Right lobe of liver (tissue), 6 donors: ENCODE measurements around the gene KRTAP8-1. TPM values are rescaled to one million over a fixed set of nuclear protein-coding genes. Genes with fewer than 3 reads are reported as not detected.
A peak's percentile ranks its signal among the peaks of the same experiment; 100 is the strongest.

ENCODE experiments used
- ATAC-seq, 4 donors: fragments of 200-7000 bp; cut with Tn5 transposase; one replicate each; pipeline ENCODE4 v1.9.1; 2020; ENCODE audit warnings: mild to moderate bottlenecking in 4 of 4, moderate library complexity in 4 of 4
- DNase-seq, 3 donors: peaks; one replicate each; pipeline ENCODE4 v3.0.0-alpha.2; 2020
- H3K27ac ChIP-seq, 3 donors: fragments of 200-600 bp; one replicate each; pipeline ENCODE4 v1.8.0; 2022
- H3K27me3 ChIP-seq, 2 donors: fragments of 200-600 bp; one replicate each; pipeline ENCODE4 v1.8.0; 2022
- H3K36me3 ChIP-seq, 4 donors: fragments of 200-600 bp; sonication (generic) in 1 of 4; one replicate each; pipeline versions ENCODE4 v1.5.1 to v1.8.0; 2017 to 2022; ENCODE audit warnings: control low read depth in 1 of 4
- H3K4me1 ChIP-seq, 4 donors: fragments of 200-600 bp; sonication (generic) in 1 of 4; one replicate each; pipeline versions ENCODE4 v1.5.1 to v1.8.0; 2017 to 2022; ENCODE audit warnings: control low read depth in 1 of 4
- H3K4me3 ChIP-seq, 3 donors: fragments of 200-600 bp; one replicate each; pipeline ENCODE4 v1.8.0; 2022
- H3K9me3 ChIP-seq, 4 donors: fragments of 200-600 bp; sonication (generic) in 1 of 4; one replicate each; pipeline versions ENCODE4 v1.5.1 to v1.8.0; 2017 to 2022; ENCODE audit warnings: control low read depth in 1 of 4
- CTCF ChIP-seq, 4 donors: fragments of 200-600 bp in 3 of 4; fragments of 450-650 bp in 1 of 4; IDR thresholded peaks; one replicate each; pipeline versions ENCODE4 v1.5.1 to v1.8.0; 2016 to 2022; ENCODE audit warnings: antibody characterized with exemption in 4 of 4, mild to moderate bottlenecking in 2 of 4
- POLR2A ChIP-seq: fragments of 450-650 bp; IDR thresholded peaks from one replicate; pipeline ENCODE4 v1.6.1; 2017; ENCODE audit warnings: antibody characterized with exemption, mild to moderate bottlenecking
- WGBS: methylation state at CpG from one replicate; pipeline ENCODE4 v1.1.6; 2018; ENCODE audit warnings: low coverage, low lambda C conversion rate; ENCODE audit not compliant: insufficient coverage; ENCODE audit errors: missing lambda C conversion rate; 5-methylcytosine and 5-hydroxymethylcytosine counted together
- intact Hi-C, 2 donors: fragments of 100-400 bp; cut with DNase I; formaldehyde crosslinking; loops; one replicate each; pipeline versions ENCODE4 v1.11.2 to v1.14.1; 2022
- total RNA-seq, 6 experiments: library from RNA; depleted of rRNA in 2 of 6; stranded (reverse); fragments of >200 nt in 2 of 6; fragmentation: NEBNext Ultra II Directional in 3 of 6; extraction: Animal tissue kit (Norgen Biotek cat#: 25700) in 3 of 6; gene quantifications; one replicate each; pipeline versions ENCODE4 v1.1.0 to v1.2.4, GENCODE V29; 2016 to 2023
- donor health status: DM: no; HTN: yes; CAD: no.
- donor health status: DM: no; HTN: no; CAD: no.
- donor health status: DM: no; HTN: no; CAD: no.
- donor health status: DM: no; HTN: yes; CAD: no.
- donor health status: DM: no; HTN: yes; CAD: no.

KRTAP8-1 gene
- total RNA-seq, 6 experiments from 2014 or later = not detected

DNA sequence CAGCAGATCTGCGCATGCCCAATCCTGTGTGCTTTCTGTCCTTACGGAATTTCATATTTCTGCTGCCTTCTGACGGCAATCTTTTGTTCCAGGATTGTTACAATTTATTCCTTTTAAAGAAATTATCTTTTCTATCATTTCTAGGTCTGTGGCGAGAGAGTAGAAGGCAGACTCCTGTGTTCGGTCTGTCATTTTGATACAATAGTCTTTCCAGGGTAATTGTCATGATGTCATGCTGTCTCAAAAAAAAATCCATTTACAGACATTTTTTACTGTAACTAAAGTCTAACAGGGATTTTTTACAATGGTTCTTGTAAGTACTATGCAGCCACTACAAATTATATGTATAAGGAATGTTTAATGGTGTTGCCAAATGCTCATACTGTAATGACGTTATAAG lies 25.5 kb upstream of the KRTAP8-1 start:
- no peak overlapping the region for H3K27ac ChIP-seq
- 69% methylated on average over 6 of the region's 6 CpGs for WGBS
- no peaks in the 10 kb centered on the region for H3K4me1 ChIP-seq
- TF ChIP-seq POLR2A (no peak), CTCF (IDR thresholded peaks at IDR 0.05) (no peak)
- H3K36me3 ChIP-seq = no peaks in the 10 kb centered on the region
- H3K9me3 ChIP-seq = no peaks in the 10 kb centered on the region
- no peaks in the 10 kb centered on the region for H3K27me3 ChIP-seq
- ATAC-seq (no peak), DNase-seq (no peak)
- H3K4me3 ChIP-seq = no peak overlapping the region
- intact Hi-C loops = no loop called here

DNA sequence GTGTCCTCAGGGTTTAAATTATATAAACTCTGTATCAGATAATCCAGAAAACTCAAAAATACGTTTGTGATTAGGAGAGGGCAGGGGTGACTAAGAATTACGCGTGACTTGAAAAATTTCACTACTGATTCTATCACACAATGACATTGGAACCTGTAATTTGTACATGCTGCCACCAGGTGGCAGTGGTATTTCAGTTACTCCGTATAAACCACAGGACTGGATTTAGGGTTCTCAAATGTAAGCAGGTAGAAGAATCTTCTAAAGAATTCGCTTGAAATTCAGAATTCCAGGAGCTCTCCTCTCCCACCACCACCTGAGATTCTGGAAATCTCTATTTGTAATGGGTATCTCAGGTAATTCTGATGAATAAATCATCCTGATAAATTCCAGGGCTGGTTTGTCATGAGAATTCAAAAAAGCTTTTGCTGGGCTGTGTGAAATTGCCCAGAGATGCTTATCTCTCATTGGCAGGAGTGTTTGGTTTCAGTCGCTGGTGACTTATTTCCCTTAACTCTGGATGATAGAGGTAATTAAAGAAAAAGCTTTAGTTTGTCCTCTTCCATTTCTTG lies 18.2 kb upstream of the KRTAP8-1 start:
- TF ChIP-seq CTCF (IDR thresholded peaks at IDR 0.05) (peak; percentile 33 to 50 (median 39)), POLR2A (no peak)
- DNase-seq (no peak), ATAC-seq (no peak)
- Histone ChIP-seq H3K27ac (no peak overlapping the region), H3K27me3 (no peaks in the 10 kb centered on the region), H3K36me3 (no peaks in the 10 kb centered on the region), H3K4me3 (no peak overlapping the region), H3K4me1 (no peaks in the 10 kb centered on the region), H3K9me3 (no peaks in the 10 kb centered on the region)
- intact Hi-C loops = no loop called here
- 38% methylated on average over 6 of the region's 6 CpGs for WGBS

DNA sequence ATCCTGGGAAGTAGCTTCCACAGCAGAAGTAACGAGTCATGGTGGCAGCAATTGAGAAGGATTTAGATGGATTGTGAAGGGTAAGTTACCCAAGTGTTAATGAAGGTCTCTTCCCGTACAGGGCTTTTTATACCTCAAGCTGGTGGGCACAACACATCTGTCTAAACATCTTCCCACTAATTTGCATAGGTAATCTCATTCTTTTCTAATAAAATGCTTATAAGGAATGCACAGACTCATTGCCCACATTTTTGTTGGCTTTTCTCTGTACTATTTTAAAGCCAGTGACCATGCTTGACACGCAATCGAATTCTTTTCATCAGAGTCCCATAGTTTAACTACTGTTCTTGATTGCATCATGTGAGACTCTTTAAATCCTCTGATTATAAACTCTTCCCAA lies 16.6 kb upstream of the KRTAP8-1 start, which contains the start of gene KRTAP7-1:
Gene KRTAP7-1, minus strand, starts transcription at position 101 of the 400 bp plus-strand sequence. Its CDS starts 61 bp downstream, at position 40.
- intact Hi-C loops = no loop called here
- Histone ChIP-seq H3K4me1 (no peaks in the 10 kb centered on the region), H3K9me3 (no peaks in the 10 kb centered on the region), H3K4me3 (no peak within 1 kb of the TSS), H3K36me3 (no peaks in the 10 kb centered on the region), H3K27me3 (no peaks in the 10 kb centered on the region), H3K27ac (no peak within 1 kb of the TSS)
- DNase-seq = no peak
- WGBS = 72% methylated on average over 3 of the region's 4 CpGs
- TF ChIP-seq POLR2A (no peak), CTCF (IDR thresholded peaks at IDR 0.05) (no peak)
- ATAC-seq = no peak

- H3K9me3 ChIP-seq = no peaks in the 10 kb centered on the region
- WGBS = 24% methylated on average over 7 of the region's 7 CpGs
- no peaks in the 10 kb centered on the region for H3K4me1 ChIP-seq
- no peak for DNase-seq
- no peak for ATAC-seq
- TF ChIP-seq CTCF (IDR thresholded peaks at IDR 0.05) (no peak), POLR2A (no peak)
- H3K4me3 ChIP-seq = no peak overlapping the region
- no peak overlapping the region for H3K27ac ChIP-seq
- no peaks in the 10 kb centered on the region for H3K36me3 ChIP-seq
- intact Hi-C loops = no loop called here
- no peaks in the 10 kb centered on the region for H3K27me3 ChIP-seq
Observed at GRCh38 chr21:30818837-30819610, 6.0 kb upstream of the KRTAP8-1 start.
